Brain microvascular endothelial cell (primary cell): Measurements from ENCODE around the gene RHEX.

Experiments
- DNase-seq: peaks from one replicate; pipeline ENCODE4 v3.0.0-alpha.2; 2020
- H3K27ac ChIP-seq: fragments of 250-450 bp; sonication (Bioruptor Pico); 2 replicates; pipeline ENCODE4 v1.5.1; 2020; ENCODE audit warnings: mild to moderate bottlenecking, moderate library complexity
- H3K27me3 ChIP-seq: fragments of 250-450 bp; sonication (Bioruptor Pico); replicated peaks from 2 replicates; pipeline ENCODE4 v1.5.1; 2020; ENCODE audit warnings: mild to moderate bottlenecking
- H3K36me3 ChIP-seq: fragments of 250-450 bp; sonication (Bioruptor Pico); replicated peaks from 2 replicates; pipeline ENCODE4 v1.5.1; 2020; ENCODE audit warnings: mild to moderate bottlenecking
- H3K4me3 ChIP-seq: 2 replicates; pipeline ENCODE4 v1.5.1; 2011; ENCODE audit warnings: low read depth, mild to moderate bottlenecking, control low read depth, low read length, moderate library complexity
- in situ Hi-C: cut with HindIII; loops from 2 replicates; pipeline ENCODE4 v1.10.0; 2017; ENCODE audit warnings: low sequenced_read_pairs, low pct_ligation_motif_present
- TF ChIP-seq, protein P1 (sequence below): IDR thresholded peaks from 2 replicates; pipeline ENCODE4 v1.5.1; 2011; ENCODE audit warnings: low read depth, mild to moderate bottlenecking, moderate library complexity, low read length, control low read depth, inconsistent platforms; ENCODE audit errors: missing control alignments

RHEX gene

DNA sequence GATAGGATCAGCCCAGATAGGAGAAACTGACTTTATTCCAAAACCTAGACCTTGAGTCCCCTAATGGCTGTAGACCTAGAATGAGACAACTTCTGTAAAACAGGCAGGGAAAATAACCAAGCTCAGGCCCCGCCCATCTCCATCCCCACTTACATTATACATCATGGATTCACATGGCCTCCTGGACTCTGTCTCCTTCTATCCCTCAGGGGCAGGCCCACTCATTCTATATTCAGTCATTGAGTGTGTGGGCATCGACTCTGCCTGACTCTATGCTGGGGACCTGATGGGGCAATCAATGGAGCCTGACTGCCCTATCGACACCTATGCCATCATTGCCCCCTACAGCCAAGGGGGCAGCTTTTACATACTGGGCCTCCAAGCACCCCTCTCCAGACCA is 57.8 kb downstream of the RHEX start:
- Histone ChIP-seq H3K36me3 (no peaks in the 10 kb centered on the region), H3K4me3 (no peak overlapping the region), H3K27me3 (no peaks in the 10 kb centered on the region), H3K27ac (no peak overlapping the region)
- DNase-seq, result no peak
- in situ Hi-C loops, result loop anchor here (25.0 kb wide), 3 partner anchors 124 to 324 kb away; partner anchors contain the start of gene RAB29
- TF ChIP-seq, protein P1, sequence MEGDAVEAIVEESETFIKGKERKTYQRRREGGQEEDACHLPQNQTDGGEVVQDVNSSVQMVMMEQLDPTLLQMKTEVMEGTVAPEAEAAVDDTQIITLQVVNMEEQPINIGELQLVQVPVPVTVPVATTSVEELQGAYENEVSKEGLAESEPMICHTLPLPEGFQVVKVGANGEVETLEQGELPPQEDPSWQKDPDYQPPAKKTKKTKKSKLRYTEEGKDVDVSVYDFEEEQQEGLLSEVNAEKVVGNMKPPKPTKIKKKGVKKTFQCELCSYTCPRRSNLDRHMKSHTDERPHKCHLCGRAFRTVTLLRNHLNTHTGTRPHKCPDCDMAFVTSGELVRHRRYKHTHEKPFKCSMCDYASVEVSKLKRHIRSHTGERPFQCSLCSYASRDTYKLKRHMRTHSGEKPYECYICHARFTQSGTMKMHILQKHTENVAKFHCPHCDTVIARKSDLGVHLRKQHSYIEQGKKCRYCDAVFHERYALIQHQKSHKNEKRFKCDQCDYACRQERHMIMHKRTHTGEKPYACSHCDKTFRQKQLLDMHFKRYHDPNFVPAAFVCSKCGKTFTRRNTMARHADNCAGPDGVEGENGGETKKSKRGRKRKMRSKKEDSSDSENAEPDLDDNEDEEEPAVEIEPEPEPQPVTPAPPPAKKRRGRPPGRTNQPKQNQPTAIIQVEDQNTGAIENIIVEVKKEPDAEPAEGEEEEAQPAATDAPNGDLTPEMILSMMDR, result no peak

DNA sequence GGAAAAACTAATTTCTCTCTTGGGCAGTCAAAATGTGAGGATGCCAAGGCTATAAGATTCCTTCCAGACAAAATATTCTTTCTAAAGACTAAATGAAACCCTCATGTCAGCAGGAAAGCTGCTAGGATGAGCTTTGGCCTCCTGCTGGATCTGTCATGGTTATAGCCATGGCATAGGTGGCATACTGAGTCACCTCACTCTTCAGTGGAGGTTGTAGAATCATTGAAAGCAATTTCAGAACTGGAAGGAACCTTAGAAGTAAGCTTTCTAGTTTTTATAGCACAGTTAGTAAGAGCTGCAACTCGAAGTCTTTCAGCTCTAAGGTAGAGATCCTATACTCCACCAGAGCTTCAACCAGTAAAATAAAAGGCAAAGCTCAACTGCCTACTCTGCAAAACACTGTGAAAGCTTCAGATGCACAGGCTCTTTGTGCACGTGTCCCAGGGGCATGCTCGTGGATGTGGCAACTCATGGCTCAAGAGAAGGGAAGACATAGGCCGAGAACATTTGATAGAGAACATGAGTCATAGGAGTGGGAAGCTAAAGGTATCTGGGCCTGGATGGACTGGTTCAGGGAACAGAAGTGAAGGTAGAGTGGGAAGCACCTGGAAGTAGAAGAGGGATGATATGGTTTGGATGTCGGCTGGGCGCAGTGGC is 58.4 kb downstream of the RHEX start:
- Histone ChIP-seq H3K36me3 (no peaks in the 10 kb centered on the region), H3K4me3 (no peak overlapping the region), H3K27me3 (no peaks in the 10 kb centered on the region), H3K27ac (no peak overlapping the region)
- TF ChIP-seq, protein P1, result no peak
- DNase-seq, result no peak
- in situ Hi-C loops, result loop anchor here (25.0 kb wide), 3 partner anchors 124 to 324 kb away; partner anchors contain the start of gene RAB29

DNA sequence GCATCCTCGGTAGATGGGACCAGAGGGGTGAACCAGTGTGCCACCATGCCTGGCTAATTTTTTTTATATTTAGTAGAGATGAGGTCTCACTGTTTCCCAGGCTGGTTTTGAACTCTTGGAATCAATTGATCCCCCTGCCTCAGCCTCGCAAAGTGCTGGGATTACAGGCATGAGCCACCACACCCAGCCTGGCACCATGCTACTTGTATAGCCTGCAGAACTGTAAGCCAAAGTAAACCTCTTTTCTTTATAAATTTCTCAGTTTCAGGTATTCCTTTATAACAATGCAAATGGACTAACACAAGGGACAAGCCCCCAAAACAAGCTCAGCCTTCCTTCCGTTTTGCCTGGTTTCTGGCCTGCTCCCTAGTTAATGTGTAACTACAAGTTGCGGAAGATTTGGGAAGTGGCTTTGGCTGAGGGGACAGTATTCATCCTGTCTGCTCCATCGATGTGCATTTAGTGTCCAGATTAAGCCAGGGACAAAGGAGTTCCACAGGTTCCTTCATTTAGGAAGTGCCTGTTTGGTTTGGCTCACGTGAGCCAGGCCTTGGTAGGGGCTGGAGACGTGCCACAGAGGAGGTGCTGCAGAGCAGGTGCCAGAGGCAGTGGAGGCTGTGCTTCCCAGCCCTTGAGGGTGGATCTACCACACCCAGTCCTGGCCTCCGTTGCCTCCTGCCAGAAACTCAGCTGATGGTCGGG is 59.8 kb downstream of the RHEX start:
- Histone ChIP-seq H3K27ac (no peak overlapping the region), H3K4me3 (no peak overlapping the region), H3K27me3 (peaks cover 10% of the 10 kb centered on the region), H3K36me3 (no peaks in the 10 kb centered on the region)
- TF ChIP-seq, protein P1, result no peak
- no peak for DNase-seq
- in situ Hi-C loops, result loop anchor here (25.0 kb wide), 3 partner anchors 125 to 325 kb away; partner anchors contain the start of gene RAB29

DNA sequence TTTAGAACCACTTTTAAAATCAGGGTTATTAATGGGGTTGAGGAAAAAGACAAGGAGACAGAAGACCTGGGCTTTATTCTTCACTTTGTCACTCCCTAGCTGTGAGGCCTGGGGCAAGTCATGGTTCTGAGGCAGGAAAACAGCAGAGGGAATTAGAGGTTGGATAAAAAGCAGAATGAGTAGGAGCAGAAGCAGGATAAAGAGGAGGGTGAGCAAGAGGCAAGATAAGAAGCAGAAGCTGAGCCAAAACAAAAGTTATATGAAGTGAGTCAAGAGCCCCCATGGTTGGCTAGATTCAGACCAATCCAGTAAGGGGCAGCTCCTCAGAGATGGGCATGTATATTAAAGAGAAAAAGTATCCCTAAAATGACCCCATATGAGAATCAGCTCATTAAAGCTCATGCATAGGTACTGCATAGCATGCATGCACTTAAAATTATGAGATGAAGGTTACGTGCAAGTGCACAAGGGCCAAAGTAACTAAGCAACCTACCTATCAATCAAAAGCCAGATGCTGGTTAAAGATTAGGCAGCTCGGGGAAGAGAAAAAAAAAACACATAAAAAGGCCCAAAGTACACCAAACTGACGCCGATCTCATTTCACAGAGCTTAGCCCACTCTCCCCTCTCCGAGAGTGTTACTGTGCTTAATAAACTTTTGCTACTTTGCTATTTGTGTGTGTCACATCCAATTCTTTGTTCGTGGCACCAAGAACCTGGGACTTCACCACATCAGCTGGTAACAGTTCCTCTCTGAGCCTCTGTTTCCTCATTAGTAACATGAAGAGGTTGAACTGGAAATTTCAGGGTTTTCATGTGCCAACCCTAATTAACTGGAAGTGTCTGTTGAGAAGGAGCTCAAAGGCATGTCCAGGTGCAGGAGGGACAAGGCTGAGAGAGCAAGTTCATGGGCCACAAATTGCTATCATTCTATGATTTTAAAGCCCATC is 62.0 kb downstream of the RHEX start:
- Histone ChIP-seq H3K27me3 (peaks cover 16% of the 10 kb centered on the region), H3K27ac (no peak overlapping the region), H3K36me3 (no peaks in the 10 kb centered on the region), H3K4me3 (no peak overlapping the region)
- TF ChIP-seq, protein P1, result no peak
- DNase-seq, result no peak
- in situ Hi-C loops, result loop anchor here (25.0 kb wide), 3 partner anchors 128 to 328 kb away; partner anchors contain the start of gene RAB29

DNA sequence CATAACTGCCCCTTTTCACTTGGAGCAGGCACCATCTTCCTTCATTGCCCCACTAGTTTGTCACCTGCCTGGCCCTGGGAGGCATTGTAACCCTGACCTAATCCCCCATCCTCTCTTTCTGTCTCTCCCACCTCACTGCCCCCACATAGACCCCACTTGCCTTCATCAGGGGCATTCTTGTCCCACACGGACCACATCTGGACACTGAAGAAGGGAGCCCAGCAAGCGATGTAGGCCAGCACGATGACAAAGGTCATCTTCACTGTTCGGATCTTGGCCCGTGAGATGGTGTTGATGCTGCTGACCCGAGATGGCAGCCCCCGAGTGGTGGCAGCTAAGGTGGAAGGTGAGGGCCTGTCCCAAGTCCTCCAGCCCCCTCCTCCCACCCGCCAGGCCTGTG is 62.8 kb downstream of the RHEX start:
- TF ChIP-seq, protein P1, result no peak
- no peaks in the 10 kb centered on the region for H3K36me3 ChIP-seq
- no peak for DNase-seq
- peaks cover 16% of the 10 kb centered on the region for H3K27me3 ChIP-seq
- no peak overlapping the region for H3K4me3 ChIP-seq
- in situ Hi-C loops, result loop anchor here (25.0 kb wide), 3 partner anchors 128 to 328 kb away; partner anchors contain the start of gene RAB29
- H3K27ac ChIP-seq, result no peak overlapping the region
